Measurements from ENCODE around the gene KRT78. TPM values are rescaled to one million over a fixed set of nuclear protein-coding genes. Genes with fewer than 3 reads are reported as not detected.
"Not testable (repeated sequence)": the region's sequence is repeated elsewhere in the genome, so short reads cannot be mapped to it uniquely, and the experiment has no call there.

Gene KRT78
- total RNA-seq, 1 donor = not detected

DNA sequence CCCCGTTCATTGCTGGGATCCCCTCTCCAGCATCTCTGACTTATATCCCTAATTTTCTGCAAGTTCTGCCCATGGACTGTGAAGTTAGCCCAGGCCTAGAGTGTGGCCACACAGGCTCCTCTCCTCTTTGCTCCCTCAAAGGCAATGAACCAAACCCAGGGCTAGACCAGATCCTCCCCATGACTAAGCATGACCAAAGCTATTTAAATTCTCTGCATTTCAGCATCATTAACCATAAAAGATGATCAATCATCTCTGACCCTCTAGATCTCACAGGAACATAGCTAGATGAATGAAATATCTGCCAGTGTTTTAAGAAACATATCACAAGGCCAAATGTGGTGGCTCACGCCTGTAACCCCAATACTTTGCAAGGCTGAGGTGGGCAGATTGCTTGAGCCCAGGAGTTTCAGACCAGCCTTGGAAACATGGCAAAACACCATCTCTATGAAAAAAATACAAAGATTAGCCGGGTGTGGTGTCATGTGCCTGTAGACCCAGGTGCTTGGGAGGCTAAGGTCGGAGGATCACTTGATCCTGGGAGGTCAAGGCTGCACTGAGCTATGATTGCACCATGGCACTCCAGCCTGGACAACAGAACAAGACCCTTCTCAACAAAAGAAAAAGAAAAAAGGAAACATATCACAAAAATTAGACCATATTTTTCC lies 50.7 kb downstream of the KRT78 start:
- peak; percentile 31 for DNase-seq (ENCODE audit: low read depth)
- H3K4me3 ChIP-seq (ENCODE audit: low read depth, low read length) = no peak overlapping the region
- TF ChIP-seq, protein P1, sequence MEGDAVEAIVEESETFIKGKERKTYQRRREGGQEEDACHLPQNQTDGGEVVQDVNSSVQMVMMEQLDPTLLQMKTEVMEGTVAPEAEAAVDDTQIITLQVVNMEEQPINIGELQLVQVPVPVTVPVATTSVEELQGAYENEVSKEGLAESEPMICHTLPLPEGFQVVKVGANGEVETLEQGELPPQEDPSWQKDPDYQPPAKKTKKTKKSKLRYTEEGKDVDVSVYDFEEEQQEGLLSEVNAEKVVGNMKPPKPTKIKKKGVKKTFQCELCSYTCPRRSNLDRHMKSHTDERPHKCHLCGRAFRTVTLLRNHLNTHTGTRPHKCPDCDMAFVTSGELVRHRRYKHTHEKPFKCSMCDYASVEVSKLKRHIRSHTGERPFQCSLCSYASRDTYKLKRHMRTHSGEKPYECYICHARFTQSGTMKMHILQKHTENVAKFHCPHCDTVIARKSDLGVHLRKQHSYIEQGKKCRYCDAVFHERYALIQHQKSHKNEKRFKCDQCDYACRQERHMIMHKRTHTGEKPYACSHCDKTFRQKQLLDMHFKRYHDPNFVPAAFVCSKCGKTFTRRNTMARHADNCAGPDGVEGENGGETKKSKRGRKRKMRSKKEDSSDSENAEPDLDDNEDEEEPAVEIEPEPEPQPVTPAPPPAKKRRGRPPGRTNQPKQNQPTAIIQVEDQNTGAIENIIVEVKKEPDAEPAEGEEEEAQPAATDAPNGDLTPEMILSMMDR (IDR thresholded peaks at IDR 0.05; ENCODE audit: insufficient read depth, low read length) = no peak

DNA sequence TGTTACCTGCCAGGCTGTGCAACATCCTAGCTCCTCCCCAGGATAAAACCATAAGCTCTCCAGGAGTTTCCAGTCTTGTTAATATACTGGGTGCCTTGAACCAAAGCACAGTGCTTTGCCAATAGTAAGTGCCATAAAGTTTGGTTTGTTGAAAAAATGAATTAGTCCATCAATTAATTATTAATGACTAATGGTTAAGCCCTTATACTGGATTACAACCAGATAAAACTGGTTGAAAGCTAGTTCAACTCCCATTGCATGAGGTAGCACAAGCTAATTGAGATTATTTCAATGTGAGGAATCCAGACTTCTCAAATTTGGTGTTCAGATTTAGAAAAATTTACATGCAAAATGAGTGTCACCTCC lies 51.3 kb downstream of the KRT78 start:
- no peak for DNase-seq (ENCODE audit: low read depth)
- H3K4me3 ChIP-seq (ENCODE audit: low read depth, low read length) = no peak overlapping the region
- TF ChIP-seq, protein P1 (IDR thresholded peaks at IDR 0.05; ENCODE audit: insufficient read depth, low read length) = no peak

DNA sequence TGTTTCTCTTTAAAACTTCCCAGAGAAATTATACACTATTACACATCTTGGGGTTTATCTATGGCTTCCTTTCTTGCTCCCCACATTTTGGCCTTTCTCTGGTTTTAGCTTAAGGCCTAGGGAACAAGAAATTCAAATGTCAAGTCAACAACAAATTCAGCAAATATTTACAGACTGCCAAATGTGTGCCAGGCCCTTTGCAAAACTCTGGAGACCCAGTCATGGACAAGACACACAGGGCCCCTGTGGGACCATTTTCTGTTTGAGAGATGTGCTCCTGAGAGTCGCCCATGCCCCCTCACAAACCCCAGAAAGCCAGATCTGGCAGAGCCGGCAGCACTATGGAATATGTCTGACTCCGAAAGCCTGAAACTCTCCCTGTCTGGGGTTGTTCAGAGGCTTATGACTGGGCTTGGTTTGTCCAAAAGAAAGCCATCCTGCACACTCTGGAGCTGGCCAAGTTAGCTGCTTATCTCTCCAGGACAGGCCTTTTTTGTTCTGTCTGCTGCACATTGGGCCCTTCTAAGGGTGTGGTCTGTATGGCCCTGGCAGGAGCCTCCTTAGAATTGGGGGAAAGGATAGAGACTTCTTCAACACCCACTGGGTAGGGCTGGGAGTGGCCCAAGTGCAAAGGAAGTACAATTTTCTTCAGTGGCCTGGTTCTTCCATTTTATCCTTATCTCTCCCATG lies 51.8 kb downstream of the KRT78 start:
- DNase-seq (ENCODE audit: low read depth) = peak; percentile 8
- no peak overlapping the region for H3K4me3 ChIP-seq (ENCODE audit: low read depth, low read length)
- TF ChIP-seq, protein P1 (IDR thresholded peaks at IDR 0.05; ENCODE audit: insufficient read depth, low read length) = no peak

DNA sequence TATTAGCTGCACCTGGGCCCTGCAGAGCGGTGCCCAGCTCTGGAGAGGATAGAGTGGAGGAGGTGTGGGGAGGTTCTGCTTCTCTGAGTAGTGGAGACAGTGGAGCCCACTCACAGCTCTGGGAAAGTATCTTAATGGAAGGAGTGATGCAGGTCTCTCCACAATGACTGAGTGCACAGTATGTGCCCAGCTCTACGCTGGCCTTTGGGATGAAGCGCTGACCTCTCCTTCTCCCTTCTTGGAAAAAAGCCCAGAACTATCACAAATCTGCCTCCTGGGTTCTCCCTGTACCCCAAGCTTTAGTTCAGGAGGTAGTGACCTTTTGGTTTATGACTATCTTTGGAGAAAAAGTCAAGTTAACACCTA lies 52.4 kb downstream of the KRT78 start:
- DNase-seq (ENCODE audit: low read depth) = no peak
- TF ChIP-seq, protein P1 (IDR thresholded peaks at IDR 0.05; ENCODE audit: insufficient read depth, low read length) = no peak
- no peak overlapping the region for H3K4me3 ChIP-seq (ENCODE audit: low read depth, low read length)

DNA sequence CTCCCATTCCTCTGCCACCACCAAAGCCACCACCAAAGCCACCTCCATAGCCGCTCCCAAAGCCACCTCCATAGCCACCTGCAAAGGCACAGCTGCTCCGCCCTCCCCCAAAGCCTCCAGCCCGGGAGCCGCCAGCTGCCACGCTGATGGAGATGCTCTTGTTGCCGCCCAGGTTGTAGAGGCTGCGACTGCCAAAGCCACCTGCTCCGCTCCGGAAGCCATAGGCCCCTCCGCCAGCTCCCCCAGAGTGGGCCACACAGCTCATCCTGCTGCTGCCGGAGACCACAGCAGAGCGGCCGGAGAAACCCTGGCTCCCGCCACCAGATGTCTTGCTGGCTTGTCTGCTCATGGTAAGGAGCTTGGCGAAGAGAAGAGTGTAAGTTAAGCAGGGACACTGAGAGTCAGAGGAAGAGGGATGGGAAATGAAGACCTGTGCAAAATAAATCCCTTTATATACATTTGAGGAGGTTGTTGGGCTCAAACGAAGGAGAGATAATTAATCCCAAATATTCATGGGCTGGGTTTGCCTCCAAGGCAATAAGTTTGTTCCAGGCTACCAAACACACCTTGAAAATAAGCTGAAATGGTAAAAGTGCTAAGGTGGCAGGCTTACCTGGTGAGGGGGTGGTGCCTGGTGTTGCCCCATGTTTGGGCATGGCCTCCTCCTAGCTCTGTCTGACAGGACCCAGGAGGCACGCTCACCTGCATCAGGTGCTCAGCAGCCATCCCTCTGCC lies 52.9 kb downstream of the KRT78 start, which contains the start of gene KRT3:
Gene KRT3 (minus strand): TSS at position 424 of the 735 bp plus-strand sequence. CDS start 75 bp downstream, at position 349.
- TF ChIP-seq, protein P1 (IDR thresholded peaks at IDR 0.05; ENCODE audit: insufficient read depth, low read length) = no peak
- H3K4me3 ChIP-seq (ENCODE audit: low read depth, low read length) = no peak within 1 kb of the TSS
- DNase-seq (ENCODE audit: low read depth) = no peak

DNA sequence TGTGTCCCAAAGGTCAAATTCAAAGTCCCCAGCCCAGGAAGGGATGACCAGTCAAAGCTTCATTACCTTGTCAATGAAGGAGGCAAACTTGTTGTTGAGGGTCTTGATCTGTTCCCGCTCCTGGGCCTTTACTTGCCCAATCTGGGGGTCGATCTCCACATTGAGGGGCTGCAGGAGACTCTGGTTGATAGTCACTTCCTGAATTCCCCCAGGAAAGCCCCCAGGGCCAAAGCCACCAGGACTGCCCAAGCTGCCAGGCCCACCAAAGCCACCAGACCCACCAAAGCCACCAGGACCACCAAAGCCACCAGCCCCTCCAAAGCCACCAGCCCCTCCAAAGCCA lies 53.5 kb downstream of the KRT78 start:
- not testable (repeated sequence) for DNase-seq (ENCODE audit: low read depth); H3K4me3 ChIP-seq (ENCODE audit: low read depth, low read length)
